Measurements from ENCODE around the gene PNPLA5. TPM values are rescaled to one million over a fixed set of nuclear protein-coding genes. Genes with fewer than 3 reads are reported as not detected.

Gene PNPLA5
- total and polyA plus RNA-seq, 2 of the 8 experiments (the other 6 are each of a cell fraction or from before 2014, with no cell fraction given) = 3.9 to 6.8 TPM

DNA sequence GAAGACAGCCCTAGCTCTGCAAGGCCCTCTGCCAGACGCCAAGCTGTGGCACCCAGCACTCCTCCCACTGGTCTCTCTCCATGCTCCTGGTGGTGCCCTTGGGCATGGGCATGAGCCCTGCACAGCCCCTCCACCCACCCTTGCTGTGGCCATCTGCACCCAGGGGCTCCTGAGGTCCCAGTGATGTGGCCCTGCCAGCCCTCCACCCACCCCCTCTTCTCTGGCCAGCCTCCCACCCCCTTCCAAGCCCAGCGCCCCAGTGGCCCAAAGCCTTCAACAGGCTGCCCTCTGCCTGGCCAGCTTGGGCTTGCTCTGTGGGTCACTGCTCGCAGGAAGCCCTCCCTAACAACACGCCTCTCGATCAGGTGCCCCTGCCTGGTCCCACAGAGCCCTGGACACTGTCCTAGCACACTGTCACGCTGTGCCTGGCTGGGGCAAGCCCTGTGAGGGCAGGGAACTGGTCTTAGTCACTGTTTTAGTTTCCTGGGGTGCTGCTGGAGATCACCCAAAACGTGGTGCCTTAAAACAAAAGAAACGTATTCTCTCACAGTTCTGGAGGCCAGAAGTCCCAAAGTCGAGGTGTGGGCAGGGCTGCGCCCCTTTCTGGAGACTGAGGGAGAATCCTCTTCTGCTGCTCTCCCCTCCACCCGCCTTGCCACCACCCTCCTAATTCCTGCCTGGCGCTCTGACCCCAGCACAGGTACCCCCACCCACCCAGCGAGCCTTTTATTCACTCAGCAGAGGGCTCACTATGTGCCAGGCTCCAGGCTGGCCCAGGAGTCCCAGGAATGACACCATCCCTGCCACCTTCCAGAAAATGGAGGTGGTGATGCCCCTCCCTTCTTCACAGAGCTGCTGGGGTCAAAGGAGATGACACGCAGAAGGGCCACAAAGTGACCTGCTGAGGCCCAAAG, 44.2 kb downstream of the PNPLA5 start (continued):
- TF ChIP-seq, protein P1, sequence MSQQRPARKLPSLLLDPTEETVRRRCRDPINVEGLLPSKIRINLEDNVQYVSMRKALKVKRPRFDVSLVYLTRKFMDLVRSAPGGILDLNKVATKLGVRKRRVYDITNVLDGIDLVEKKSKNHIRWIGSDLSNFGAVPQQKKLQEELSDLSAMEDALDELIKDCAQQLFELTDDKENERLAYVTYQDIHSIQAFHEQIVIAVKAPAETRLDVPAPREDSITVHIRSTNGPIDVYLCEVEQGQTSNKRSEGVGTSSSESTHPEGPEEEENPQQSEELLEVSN (IDR thresholded peaks at IDR 0.05) = no peak
- TF ChIP-seq, protein P2, sequence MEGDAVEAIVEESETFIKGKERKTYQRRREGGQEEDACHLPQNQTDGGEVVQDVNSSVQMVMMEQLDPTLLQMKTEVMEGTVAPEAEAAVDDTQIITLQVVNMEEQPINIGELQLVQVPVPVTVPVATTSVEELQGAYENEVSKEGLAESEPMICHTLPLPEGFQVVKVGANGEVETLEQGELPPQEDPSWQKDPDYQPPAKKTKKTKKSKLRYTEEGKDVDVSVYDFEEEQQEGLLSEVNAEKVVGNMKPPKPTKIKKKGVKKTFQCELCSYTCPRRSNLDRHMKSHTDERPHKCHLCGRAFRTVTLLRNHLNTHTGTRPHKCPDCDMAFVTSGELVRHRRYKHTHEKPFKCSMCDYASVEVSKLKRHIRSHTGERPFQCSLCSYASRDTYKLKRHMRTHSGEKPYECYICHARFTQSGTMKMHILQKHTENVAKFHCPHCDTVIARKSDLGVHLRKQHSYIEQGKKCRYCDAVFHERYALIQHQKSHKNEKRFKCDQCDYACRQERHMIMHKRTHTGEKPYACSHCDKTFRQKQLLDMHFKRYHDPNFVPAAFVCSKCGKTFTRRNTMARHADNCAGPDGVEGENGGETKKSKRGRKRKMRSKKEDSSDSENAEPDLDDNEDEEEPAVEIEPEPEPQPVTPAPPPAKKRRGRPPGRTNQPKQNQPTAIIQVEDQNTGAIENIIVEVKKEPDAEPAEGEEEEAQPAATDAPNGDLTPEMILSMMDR (IDR thresholded peaks at IDR 0.05; ENCODE audit: control extremely low read depth in 1 of 3, insufficient read depth in 1 of 3, low read depth in 1 of 3, low read length in 3 of 3) = no peak
- TF ChIP-seq CHD2 (IDR thresholded peaks at IDR 0.05; ENCODE audit: low read length) (no peak), EGR1 (IDR thresholded peaks at IDR 0.05; ENCODE audit: borderline replicate concordance, low read depth, low read length) (no peak), EZH2 (IDR thresholded peaks at IDR 0.05; ENCODE audit: low read depth, low read length, severe bottlenecking) (no peak), RAD21 (IDR thresholded peaks at IDR 0.05 in 1 of 2, conservative IDR thresholded peaks at IDR 0.05 in 1 of 2; ENCODE audit: low read depth in 2 of 2, low read length in 2 of 2) (no peak), PHF8 (conservative IDR thresholded peaks at IDR 0.05; ENCODE audit: low read depth, low read length) (no peak), TAF1 (IDR thresholded peaks at IDR 0.05; ENCODE audit: low read depth, low read length) (no peak)
- TF ChIP-seq, protein P3, sequence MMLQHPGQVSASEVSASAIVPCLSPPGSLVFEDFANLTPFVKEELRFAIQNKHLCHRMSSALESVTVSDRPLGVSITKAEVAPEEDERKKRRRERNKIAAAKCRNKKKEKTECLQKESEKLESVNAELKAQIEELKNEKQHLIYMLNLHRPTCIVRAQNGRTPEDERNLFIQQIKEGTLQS (IDR thresholded peaks at IDR 0.05; ENCODE audit: insufficient read depth, low read depth, low read length) = no peak
- TF ChIP-seq, protein P4, sequence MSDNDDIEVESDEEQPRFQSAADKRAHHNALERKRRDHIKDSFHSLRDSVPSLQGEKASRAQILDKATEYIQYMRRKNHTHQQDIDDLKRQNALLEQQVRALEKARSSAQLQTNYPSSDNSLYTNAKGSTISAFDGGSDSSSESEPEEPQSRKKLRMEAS (IDR thresholded peaks at IDR 0.05) = no peak
